Measurements from ENCODE around the gene WDR35.

WDR35 gene

DNA sequence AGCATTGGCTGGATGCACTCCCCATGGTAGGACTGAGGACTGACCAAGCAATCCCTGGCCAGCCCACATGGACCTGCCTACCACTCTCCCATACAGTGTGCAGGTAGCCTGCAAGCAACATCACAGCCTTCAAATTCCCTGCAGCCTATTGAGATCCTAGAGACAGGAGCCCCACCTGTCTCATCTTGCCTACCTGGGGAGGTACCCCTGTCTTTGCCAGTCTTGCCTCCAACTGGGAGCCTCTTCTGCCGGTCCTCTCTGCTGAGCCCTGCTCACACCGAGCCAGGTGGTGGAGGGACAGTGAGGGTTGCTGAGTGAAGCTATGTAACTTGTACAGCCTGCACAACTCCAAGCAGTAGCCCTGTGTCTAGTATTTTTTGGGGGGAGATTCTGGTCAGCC is 118.1 kb downstream of the WDR35 start:
- TF ChIP-seq, protein P1, sequence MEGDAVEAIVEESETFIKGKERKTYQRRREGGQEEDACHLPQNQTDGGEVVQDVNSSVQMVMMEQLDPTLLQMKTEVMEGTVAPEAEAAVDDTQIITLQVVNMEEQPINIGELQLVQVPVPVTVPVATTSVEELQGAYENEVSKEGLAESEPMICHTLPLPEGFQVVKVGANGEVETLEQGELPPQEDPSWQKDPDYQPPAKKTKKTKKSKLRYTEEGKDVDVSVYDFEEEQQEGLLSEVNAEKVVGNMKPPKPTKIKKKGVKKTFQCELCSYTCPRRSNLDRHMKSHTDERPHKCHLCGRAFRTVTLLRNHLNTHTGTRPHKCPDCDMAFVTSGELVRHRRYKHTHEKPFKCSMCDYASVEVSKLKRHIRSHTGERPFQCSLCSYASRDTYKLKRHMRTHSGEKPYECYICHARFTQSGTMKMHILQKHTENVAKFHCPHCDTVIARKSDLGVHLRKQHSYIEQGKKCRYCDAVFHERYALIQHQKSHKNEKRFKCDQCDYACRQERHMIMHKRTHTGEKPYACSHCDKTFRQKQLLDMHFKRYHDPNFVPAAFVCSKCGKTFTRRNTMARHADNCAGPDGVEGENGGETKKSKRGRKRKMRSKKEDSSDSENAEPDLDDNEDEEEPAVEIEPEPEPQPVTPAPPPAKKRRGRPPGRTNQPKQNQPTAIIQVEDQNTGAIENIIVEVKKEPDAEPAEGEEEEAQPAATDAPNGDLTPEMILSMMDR (IDR thresholded peaks at IDR 0.05; ENCODE audit: low read depth, low read length, missing control alignments), result no peak
- in situ Hi-C loops (cut with HindIII; ENCODE audit: low sequenced_read_pairs), result loop anchor here (25.0 kb wide), 1 partner anchor 510 kb away; the partner anchor contains the start of gene OSR1
- no peak for DNase-seq (ENCODE audit: low read depth)

DNA sequence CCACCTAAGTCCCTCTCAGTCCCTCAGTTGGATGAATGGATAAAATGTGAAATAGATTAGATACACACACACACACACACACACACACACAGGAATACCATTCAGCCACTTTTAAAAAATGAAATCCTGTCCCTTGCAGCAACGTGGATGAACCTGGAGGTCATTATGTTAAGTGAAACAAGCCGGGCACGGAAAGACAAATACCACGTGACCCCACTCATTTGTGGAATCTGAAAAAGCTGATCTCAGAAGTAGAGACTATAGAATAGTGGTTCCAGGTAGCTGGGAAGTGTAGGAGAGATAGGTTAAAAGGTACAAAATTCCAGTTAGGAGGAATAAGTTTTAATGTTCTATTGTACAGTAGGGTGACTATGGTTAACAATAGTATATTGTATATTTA is 119.1 kb downstream of the WDR35 start:
- in situ Hi-C loops (cut with HindIII; ENCODE audit: low sequenced_read_pairs), result loop anchor here (25.0 kb wide), 1 partner anchor 508 kb away; the partner anchor contains the start of gene OSR1
- TF ChIP-seq, protein P1 (IDR thresholded peaks at IDR 0.05; ENCODE audit: low read depth, low read length, missing control alignments), result no peak
- no peak overlapping the region for H3K4me3 ChIP-seq (ENCODE audit: low read depth, low read length)
- DNase-seq (ENCODE audit: low read depth), result no peak

More for the DNA sequence above, 118.1 kb downstream of the WDR35 start:
- H3K4me3 ChIP-seq (ENCODE audit: low read depth, low read length), result no peak overlapping the region

DNA sequence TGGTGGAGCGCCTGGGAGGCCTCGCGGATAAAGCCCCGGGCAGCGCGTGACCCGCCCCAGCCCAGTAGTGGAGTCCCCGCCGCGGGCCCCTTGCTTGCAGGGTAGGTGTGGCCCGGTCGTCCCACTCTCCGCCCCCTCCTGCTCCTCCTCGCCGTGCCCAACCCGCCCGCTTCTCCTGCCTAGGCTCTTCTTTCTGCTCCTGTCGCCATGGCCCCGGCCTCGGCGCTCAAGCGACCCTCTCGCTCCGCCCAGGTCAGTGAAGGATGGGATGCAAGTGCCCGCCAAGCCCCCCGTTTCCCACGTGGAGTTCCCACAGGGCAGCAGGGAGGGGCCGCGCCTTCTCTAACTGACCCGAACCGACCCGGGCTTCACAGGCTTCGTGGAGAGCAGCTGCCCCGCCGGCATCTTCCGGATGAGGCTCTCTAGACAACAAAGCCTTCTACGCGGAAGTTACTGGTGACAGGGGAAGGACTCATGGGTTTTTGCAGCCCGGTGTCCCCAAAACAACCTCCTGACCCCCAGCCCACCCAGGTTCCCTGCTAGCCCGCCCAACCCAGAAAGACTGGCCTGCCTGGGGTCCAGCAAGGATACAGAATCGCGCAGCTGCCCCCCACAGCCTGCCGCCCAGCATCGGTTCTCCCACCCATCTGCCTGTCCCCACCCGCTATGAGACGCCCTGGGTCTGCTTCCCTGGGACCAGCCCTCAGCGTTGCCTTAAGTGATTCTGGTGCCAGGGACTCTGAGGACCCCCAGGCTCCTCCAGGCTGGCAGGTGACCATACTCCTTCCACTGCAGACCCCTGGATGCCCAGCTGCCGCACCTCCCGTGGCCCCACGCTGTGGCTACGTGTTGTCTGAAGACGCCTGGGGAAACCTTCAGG is 121.0 kb downstream of the WDR35 start:
- H3K4me3 ChIP-seq (ENCODE audit: low read depth, low read length), result peak overlapping the region; percentile 36
- in situ Hi-C loops (cut with HindIII; ENCODE audit: low sequenced_read_pairs), result loop anchor here (25.0 kb wide), 1 partner anchor 507 kb away; the partner anchor contains the start of gene OSR1
- DNase-seq (ENCODE audit: low read depth), result no peak
- TF ChIP-seq, protein P1 (IDR thresholded peaks at IDR 0.05; ENCODE audit: low read depth, low read length, missing control alignments), result no peak

DNA sequence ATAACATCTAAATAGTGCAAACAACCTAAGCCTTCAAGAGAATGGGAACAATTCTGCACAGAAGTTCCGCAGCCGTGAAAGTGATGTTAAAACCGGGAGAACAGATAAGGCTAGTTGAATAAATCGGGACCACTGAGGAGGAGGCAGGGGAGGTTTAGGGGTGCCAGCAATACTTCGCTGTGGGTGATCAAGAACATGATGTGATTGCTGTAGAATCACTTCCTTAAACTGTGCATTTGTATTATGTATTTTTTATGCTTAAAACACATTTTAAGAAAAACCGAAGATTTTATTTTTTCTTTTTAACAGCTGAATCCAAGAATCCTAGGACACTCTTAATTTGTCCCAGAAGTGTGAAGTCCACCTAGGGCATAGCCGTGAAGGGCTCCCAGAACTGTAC is 121.7 kb downstream of the WDR35 start:
- no peak for DNase-seq (ENCODE audit: low read depth)
- in situ Hi-C loops (cut with HindIII; ENCODE audit: low sequenced_read_pairs), result loop anchor here (25.0 kb wide), 1 partner anchor 506 kb away; the partner anchor contains the start of gene OSR1
- H3K4me3 ChIP-seq (ENCODE audit: low read depth, low read length), result peak overlapping the region; percentile 36
- TF ChIP-seq, protein P1 (IDR thresholded peaks at IDR 0.05; ENCODE audit: low read depth, low read length, missing control alignments), result no peak

DNA sequence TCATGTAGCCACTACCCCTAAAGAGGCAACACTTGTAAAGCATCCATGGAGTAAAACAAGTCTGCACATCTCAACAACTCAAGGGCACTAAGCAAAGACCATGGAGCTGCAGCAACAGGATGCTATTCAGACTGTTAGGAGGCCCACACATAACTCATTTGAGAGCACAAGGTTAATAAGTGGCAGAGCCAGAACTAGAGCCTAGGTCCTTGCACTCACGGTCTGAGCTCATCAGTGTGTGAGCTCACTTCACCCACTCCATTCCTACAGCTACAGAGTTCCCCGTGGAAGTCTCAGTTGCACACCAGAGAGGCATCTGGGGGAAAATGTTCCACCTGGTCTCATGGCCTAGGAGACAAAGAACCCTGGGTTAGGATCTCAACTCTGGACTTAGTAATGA is 123.1 kb downstream of the WDR35 start:
- TF ChIP-seq, protein P1 (IDR thresholded peaks at IDR 0.05; ENCODE audit: low read depth, low read length, missing control alignments), result no peak
- in situ Hi-C loops (cut with HindIII; ENCODE audit: low sequenced_read_pairs), result loop anchor here (25.0 kb wide), 1 partner anchor 504 kb away; the partner anchor contains the start of gene OSR1
- H3K4me3 ChIP-seq (ENCODE audit: low read depth, low read length), result no peak overlapping the region
- DNase-seq (ENCODE audit: low read depth), result no peak

DNA sequence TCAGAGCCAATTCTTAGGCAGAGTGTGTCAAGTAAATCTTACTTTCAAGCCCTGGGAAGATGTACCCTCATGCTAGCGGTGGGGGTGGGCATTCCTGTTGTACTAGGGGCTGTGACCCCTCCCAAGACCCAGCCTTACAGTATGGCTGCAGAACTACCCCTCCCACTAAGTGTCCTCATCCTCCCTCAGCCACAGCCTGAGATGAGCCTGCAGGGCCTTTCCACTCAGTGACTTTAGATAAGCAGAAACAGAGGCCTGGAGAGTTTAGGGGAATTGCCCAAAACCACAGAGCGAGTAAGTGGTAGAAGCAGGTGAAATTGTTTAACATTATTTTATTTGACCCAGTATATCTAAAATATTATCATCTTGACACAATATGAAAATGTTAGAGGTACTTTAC is 124.8 kb downstream of the WDR35 start:
- in situ Hi-C loops (cut with HindIII; ENCODE audit: low sequenced_read_pairs), result loop anchor here (25.0 kb wide), 1 partner anchor 503 kb away; the partner anchor contains the start of gene OSR1
- DNase-seq (ENCODE audit: low read depth), result no peak

More for the DNA sequence above, 124.8 kb downstream of the WDR35 start:
- TF ChIP-seq, protein P1 (IDR thresholded peaks at IDR 0.05; ENCODE audit: low read depth, low read length, missing control alignments), result no peak
- no peak overlapping the region for H3K4me3 ChIP-seq (ENCODE audit: low read depth, low read length)

All from astrocyte of the cerebellum (primary cell).